RWPE2 (cell line): ENCODE measurements around the gene PMS1.

Experiments used
- ATAC-seq: fragments of 200-7000 bp; cut with Tn5 transposase; 3 replicates; pipeline ENCODE4 v1.9.1; 2021; ENCODE audit warnings: low read depth
- DNase-seq: peaks from one replicate; pipeline ENCODE4 v3.0.0-alpha.2; 2020; ENCODE audit warnings: low spot score
- H3K27ac ChIP-seq: fragments of 450-650 bp; 2 replicates; pipeline ENCODE4 v1.5.1; 2017; ENCODE audit warnings: mild to moderate bottlenecking; ENCODE audit not compliant: poor library complexity, severe bottlenecking
- H3K27me3 ChIP-seq: fragments of 250-450 bp; sonication (Bioruptor Pico); 2 replicates; pipeline ENCODE4 v1.5.1; 2021; ENCODE audit warnings: mild to moderate bottlenecking, moderate library complexity; ENCODE audit not compliant: insufficient read depth, poor library complexity, severe bottlenecking
- H3K36me3 ChIP-seq: fragments of 250-450 bp; sonication (Bioruptor Pico); 2 replicates; pipeline ENCODE4 v1.5.1; 2020; ENCODE audit warnings: low read depth, mild to moderate bottlenecking, moderate library complexity
- H3K4me1 ChIP-seq: fragments of 250-450 bp; sonication (Bioruptor Pico); 2 replicates; pipeline ENCODE4 v1.5.1; 2021; ENCODE audit warnings: mild to moderate bottlenecking, moderate library complexity; ENCODE audit not compliant: insufficient read depth, poor library complexity, severe bottlenecking
- H3K4me3 ChIP-seq: fragments of 250-450 bp; sonication (Bioruptor Pico); 2 replicates; pipeline ENCODE4 v1.5.1; 2021; ENCODE audit warnings: mild to moderate bottlenecking, moderate library complexity; ENCODE audit not compliant: severe bottlenecking
- H3K9me3 ChIP-seq: fragments of 250-450 bp; sonication (Bioruptor Pico); 2 replicates; pipeline ENCODE4 v1.5.1; 2021; ENCODE audit warnings: mild to moderate bottlenecking, moderate library complexity; ENCODE audit not compliant: severe bottlenecking
- TF ChIP-seq, protein P1 (sequence below): fragments of 450-650 bp; IDR thresholded peaks from one replicate; pipeline ENCODE4 v1.5.1; 2017; ENCODE audit warnings: mild to moderate bottlenecking, moderate library complexity; ENCODE audit not compliant: poor library complexity, severe bottlenecking

The PMS1 gene

DNA sequence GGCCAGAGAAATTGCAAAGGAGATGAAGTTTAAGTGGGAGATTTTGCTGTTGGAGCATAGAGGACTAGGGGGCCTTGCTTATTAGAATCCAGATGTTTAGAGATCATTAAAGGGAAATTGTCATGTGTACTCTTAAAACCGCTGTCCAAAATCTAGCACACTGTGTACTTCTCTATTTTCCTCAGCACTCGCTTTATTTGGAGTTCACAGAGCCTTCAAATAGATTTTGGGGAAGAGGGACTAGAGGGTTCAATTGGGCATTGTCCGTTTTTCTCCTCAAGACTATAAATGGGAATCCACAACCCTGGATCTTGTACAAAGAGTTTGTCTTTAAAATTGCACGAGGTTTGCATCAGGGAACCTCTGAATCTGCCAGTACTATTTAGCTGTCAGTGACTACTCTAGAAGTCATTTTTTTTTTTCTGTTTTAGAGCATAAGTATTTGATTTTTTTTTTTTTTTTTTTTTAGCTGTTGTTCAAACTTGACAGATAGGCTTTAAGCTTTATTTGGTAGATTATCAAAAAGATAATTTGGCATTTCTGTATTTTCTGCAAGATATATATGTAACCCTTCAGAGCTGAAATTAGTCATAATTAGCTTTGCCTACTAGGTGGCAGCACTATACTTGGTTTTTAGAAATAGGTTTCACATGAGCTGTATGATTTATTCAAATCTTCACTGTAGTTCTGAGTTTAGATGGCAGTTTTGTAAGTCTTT is 14.2 kb downstream of the PMS1 start:
- H3K9me3 ChIP-seq = no peaks in the 10 kb centered on the region
- TF ChIP-seq, protein P1, sequence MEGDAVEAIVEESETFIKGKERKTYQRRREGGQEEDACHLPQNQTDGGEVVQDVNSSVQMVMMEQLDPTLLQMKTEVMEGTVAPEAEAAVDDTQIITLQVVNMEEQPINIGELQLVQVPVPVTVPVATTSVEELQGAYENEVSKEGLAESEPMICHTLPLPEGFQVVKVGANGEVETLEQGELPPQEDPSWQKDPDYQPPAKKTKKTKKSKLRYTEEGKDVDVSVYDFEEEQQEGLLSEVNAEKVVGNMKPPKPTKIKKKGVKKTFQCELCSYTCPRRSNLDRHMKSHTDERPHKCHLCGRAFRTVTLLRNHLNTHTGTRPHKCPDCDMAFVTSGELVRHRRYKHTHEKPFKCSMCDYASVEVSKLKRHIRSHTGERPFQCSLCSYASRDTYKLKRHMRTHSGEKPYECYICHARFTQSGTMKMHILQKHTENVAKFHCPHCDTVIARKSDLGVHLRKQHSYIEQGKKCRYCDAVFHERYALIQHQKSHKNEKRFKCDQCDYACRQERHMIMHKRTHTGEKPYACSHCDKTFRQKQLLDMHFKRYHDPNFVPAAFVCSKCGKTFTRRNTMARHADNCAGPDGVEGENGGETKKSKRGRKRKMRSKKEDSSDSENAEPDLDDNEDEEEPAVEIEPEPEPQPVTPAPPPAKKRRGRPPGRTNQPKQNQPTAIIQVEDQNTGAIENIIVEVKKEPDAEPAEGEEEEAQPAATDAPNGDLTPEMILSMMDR = peak; percentile 78
- no peak overlapping the region for H3K27ac ChIP-seq
- H3K4me3 ChIP-seq = no peak overlapping the region
- DNase-seq = no peak
- H3K36me3 ChIP-seq = peaks cover 87% of the 10 kb centered on the region
- H3K4me1 ChIP-seq = peaks cover 8% of the 10 kb centered on the region
- peak; percentile 69 for ATAC-seq
- no peaks in the 10 kb centered on the region for H3K27me3 ChIP-seq

DNA sequence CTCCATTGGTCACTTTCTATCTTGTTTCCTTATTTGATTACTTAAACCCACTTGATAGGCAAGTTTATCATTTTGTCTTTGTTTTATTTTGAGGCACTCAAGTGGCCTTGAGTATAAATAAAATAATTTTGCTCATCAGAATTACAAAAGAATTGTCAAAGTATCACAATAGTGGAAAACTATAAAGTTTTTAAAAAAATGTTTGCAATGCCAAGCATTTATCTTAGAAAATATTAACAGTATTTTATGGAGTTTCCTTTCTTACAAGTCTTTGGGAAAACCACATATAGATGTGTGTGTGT is 14.7 kb downstream of the PMS1 start:
- peaks cover 87% of the 10 kb centered on the region for H3K36me3 ChIP-seq
- no peak for ATAC-seq
- peak overlapping the region; percentile 15 for H3K27ac ChIP-seq
- no peaks in the 10 kb centered on the region for H3K27me3 ChIP-seq
- no peaks in the 10 kb centered on the region for H3K9me3 ChIP-seq
- DNase-seq = no peak
- TF ChIP-seq, protein P1 = peak; percentile 54
- H3K4me3 ChIP-seq = no peak overlapping the region
- peaks cover 8% of the 10 kb centered on the region for H3K4me1 ChIP-seq

DNA sequence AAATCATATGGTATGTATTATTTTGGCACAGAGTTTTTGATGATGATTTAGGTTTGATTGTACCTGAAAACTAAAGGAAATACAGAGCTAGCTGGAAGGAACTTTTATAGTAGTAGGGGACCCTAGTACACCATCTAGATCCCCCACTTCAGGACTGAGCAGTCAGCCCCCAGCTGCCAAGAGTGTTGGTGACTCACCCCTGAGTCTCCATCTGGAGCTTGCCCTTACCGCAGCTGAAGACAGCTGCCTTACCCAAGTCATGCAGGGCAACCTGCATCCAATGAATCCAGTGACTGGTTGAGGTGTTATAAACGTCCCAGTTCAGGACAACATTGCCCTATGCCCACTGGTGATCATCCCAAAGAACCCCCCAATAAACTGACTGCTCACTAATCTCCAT is 15.3 kb downstream of the PMS1 start:
- H3K36me3 ChIP-seq = peaks cover 87% of the 10 kb centered on the region

DNA sequence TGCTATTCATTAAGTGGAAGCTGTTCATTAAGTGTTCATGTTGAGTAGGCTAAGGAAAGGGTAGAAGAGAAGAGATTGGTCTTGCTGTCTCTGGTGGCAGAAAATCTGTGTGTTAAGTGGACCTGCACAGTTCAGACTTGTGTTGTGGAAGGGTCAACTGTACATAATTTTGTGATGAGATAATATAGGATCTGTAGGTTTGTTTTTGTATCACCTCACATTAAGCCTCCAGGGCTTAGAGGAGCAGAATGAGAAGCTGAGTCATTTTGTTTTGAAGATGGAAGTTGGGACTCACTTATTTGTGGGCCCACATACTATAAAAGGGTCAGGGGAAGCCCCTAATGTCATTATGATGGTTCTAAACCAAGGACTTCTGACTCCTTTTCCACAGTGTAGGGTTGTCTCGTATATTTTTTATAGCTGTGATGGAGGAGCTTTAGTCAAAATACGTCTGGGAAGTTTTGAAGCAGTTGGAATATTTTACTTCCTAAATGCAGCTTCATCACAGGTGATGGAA is 18.2 kb downstream of the PMS1 start:
- Histone ChIP-seq H3K27ac (no peak overlapping the region), H3K4me1 (peaks cover 8% of the 10 kb centered on the region), H3K9me3 (no peaks in the 10 kb centered on the region), H3K27me3 (no peaks in the 10 kb centered on the region), H3K36me3 (peaks cover 87% of the 10 kb centered on the region), H3K4me3 (no peak overlapping the region)
- DNase-seq (no peak), ATAC-seq (no peak; the same call in 2 of the 3 replicates)
- TF ChIP-seq, protein P1 = no peak

More for the DNA sequence above, 15.3 kb downstream of the PMS1 start:
- peaks cover 8% of the 10 kb centered on the region for H3K4me1 ChIP-seq
- TF ChIP-seq, protein P1 = no peak
- no peak overlapping the region for H3K4me3 ChIP-seq
- H3K9me3 ChIP-seq = no peaks in the 10 kb centered on the region
- H3K27ac ChIP-seq = peak overlapping the region; percentile 15
- ATAC-seq = peak; percentile 89
- no peak for DNase-seq
- no peaks in the 10 kb centered on the region for H3K27me3 ChIP-seq

DNA sequence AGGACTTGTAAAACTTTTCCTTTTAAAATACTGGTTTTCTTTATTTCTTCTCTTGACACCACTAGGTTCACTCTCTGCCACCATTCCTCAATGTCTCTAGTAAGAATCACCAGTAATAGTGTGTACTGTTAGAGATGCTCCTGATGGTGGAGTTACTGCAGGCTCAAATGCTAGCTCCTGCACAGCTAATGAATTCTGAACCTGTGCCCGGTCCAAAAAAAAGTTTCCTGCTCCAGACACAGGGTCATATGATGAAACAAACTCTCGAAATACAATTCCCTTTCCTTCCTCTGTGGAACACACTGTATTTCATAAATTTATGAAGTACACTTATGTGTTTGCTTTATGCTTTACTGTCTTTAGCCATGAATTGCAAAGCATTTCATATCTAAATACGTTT is 19.2 kb downstream of the PMS1 start:
- ATAC-seq = no peak
- Histone ChIP-seq H3K27me3 (no peaks in the 10 kb centered on the region), H3K9me3 (no peaks in the 10 kb centered on the region), H3K36me3 (peaks cover 96% of the 10 kb centered on the region), H3K4me3 (no peak overlapping the region), H3K4me1 (peaks cover 8% of the 10 kb centered on the region), H3K27ac (no peak overlapping the region)
- DNase-seq = no peak
- TF ChIP-seq, protein P1 = no peak
